ENCODE measurements around the gene EFNA5.
A peak's percentile ranks its signal among the peaks of the same experiment; 100 is the strongest.

Gene EFNA5

GRCh38 chr5:107370396-107370968, 300.3 kb downstream of the EFNA5 start:
- no peak overlapping the region for H3K4me3 ChIP-seq (replicated peaks; ENCODE audit: low read depth, low read length)
- no peak for TF ChIP-seq CTCF (IDR thresholded peaks at IDR 0.05; ENCODE audit: low read length, missing control alignments)
- DNase-seq (ENCODE audit: low read depth) = no peak

GRCh38 chr5:107369622-107370021, 301.1 kb downstream of the EFNA5 start:
- no peak for DNase-seq (ENCODE audit: low read depth)

GRCh38 chr5:107368615-107369014, 302.1 kb downstream of the EFNA5 start:
- TF ChIP-seq CTCF (IDR thresholded peaks at IDR 0.05; ENCODE audit: low read length, missing control alignments) = no peak
- no peak for DNase-seq (ENCODE audit: low read depth)
- H3K4me3 ChIP-seq (replicated peaks; ENCODE audit: low read depth, low read length) = no peak overlapping the region

More at GRCh38 chr5:107369622-107370021, 301.1 kb downstream of the EFNA5 start:
- H3K4me3 ChIP-seq (replicated peaks; ENCODE audit: low read depth, low read length) = no peak overlapping the region
- no peak for TF ChIP-seq CTCF (IDR thresholded peaks at IDR 0.05; ENCODE audit: low read length, missing control alignments)

- no peak for TF ChIP-seq CTCF (IDR thresholded peaks at IDR 0.05; ENCODE audit: low read length, missing control alignments)
- no peak overlapping the region for H3K4me3 ChIP-seq (replicated peaks; ENCODE audit: low read depth, low read length)
- DNase-seq (ENCODE audit: low read depth) = no peak
Measured at GRCh38 chr5:107367939-107368338, 302.8 kb downstream of the EFNA5 start.

GRCh38 chr5:107367480-107367879, 303.3 kb downstream of the EFNA5 start:
- TF ChIP-seq CTCF (IDR thresholded peaks at IDR 0.05; ENCODE audit: low read length, missing control alignments) = no peak
- no peak overlapping the region for H3K4me3 ChIP-seq (replicated peaks; ENCODE audit: low read depth, low read length)
- no peak for DNase-seq (ENCODE audit: low read depth)

- H3K4me3 ChIP-seq (replicated peaks; ENCODE audit: low read depth, low read length) = no peak overlapping the region
- TF ChIP-seq CTCF (IDR thresholded peaks at IDR 0.05; ENCODE audit: low read length, missing control alignments) = no peak
- DNase-seq (ENCODE audit: low read depth) = peak; percentile 86
Measured at GRCh38 chr5:107365320-107366109, 305.2 kb downstream of the EFNA5 start.
